G401.6 (cell line): ENCODE data around the gene MARK3.

Experiments used
- FAIRE-seq: peaks from 2 replicates; lab custom pipeline; 2012; peaks lifted over from hg19 to GRCh38; lab: Jason Lieb, UNC

MARK3 gene

GRCh38 chr14:103551338-103551762 is 166.1 kb downstream of the MARK3 start:
- no peak for FAIRE-seq

GRCh38 chr14:103552011-103552845 is 167.0 kb downstream of the MARK3 start:
- no peak for FAIRE-seq

GRCh38 chr14:103552846-103553210 is 167.6 kb downstream of the MARK3 start:
- FAIRE-seq = no peak
